GM21717 (cell line): ENCODE results near the gene GATA5.

Experiments
- ATAC-seq: cut with Tn5 transposase; IDR thresholded peaks from one replicate; pipeline ENCODE4 v1.9.1; 2021; ENCODE audit warnings: mild to moderate bottlenecking, moderate library complexity; ENCODE audit not compliant: unreplicated experiment

The GATA5 gene

GRCh38 chr20:62488470-62488869 is 12.7 kb upstream of the GATA5 start:
- ATAC-seq, result no peak

GRCh38 chr20:62487561-62488354 is 12.0 kb upstream of the GATA5 start:
- no peak for ATAC-seq

- no peak for ATAC-seq
Measured at GRCh38 chr20:62487118-62487517, 11.3 kb upstream of the GATA5 start.

GRCh38 chr20:62486484-62486883 is 10.7 kb upstream of the GATA5 start:
- no peak for ATAC-seq

GRCh38 chr20:62485701-62486089 is 9.9 kb upstream of the GATA5 start:
- ATAC-seq, result no peak

GRCh38 chr20:62485062-62485700 is 9.4 kb upstream of the GATA5 start:
- ATAC-seq, result no peak

- ATAC-seq, result no peak
Measured at GRCh38 chr20:62484478-62484877, 8.7 kb upstream of the GATA5 start.

- no peak for ATAC-seq
Measured at GRCh38 chr20:62483613-62484458, 8.0 kb upstream of the GATA5 start.

GRCh38 chr20:62482974-62483373 is 7.2 kb upstream of the GATA5 start:
- ATAC-seq, result no peak

- no peak for ATAC-seq
Measured at GRCh38 chr20:62482146-62482809, 6.5 kb upstream of the GATA5 start.

- ATAC-seq, result no peak
Measured at GRCh38 chr20:62481425-62482145, 5.8 kb upstream of the GATA5 start.

- no peak for ATAC-seq
Measured at GRCh38 chr20:62480318-62480717, 4.5 kb upstream of the GATA5 start.

GRCh38 chr20:62479656-62480055 is 3.9 kb upstream of the GATA5 start:
- no peak for ATAC-seq

GRCh38 chr20:62479156-62479555 is 3.4 kb upstream of the GATA5 start:
- ATAC-seq, result no peak

GRCh38 chr20:62477669-62478455 is 2.1 kb upstream of the GATA5 start:
- ATAC-seq, result no peak

GRCh38 chr20:62476056-62476838 is 452 bp upstream of the GATA5 start:
- ATAC-seq, result no peak

- no peak for ATAC-seq
Measured at GRCh38 chr20:62475027-62475771, 596 bp downstream of the GATA5 start.

- no peak for ATAC-seq
Measured at GRCh38 chr20:62474604-62475026, 1.2 kb downstream of the GATA5 start.
